Neural progenitor cell (in vitro differentiated cells): ENCODE results near the gene BCL7A.

Source experiments
- CTCF ChIP-seq: fragments of 200-600 bp; sonication (generic); IDR thresholded peaks from 2 replicates; pipeline ENCODE4 v1.5.1; 2017; ENCODE audit warnings: antibody characterized with exemption, mild to moderate bottlenecking
- EZH2 ChIP-seq: fragments of 200-600 bp; sonication (generic); IDR thresholded peaks from 2 replicates; pipeline ENCODE4 v1.6.1; 2017; ENCODE audit warnings: antibody characterized with exemption, mild to moderate bottlenecking, moderate library complexity
- EZH2phosphoT487 ChIP-seq: fragments of 200-600 bp; sonication (generic); IDR thresholded peaks from 2 replicates; pipeline ENCODE4 v1.6.1; 2017; ENCODE audit warnings: antibody characterized with exemption

- TF ChIP-seq CTCF (peak; percentile 52), EZH2 (no peak), EZH2phosphoT487 (no peak)
These were observed 42.5 kb downstream of the BCL7A start for GRCh38 chr12:122064025-122064777.
